Measurements from ENCODE around the gene ERN2.

Gene ERN2

DNA sequence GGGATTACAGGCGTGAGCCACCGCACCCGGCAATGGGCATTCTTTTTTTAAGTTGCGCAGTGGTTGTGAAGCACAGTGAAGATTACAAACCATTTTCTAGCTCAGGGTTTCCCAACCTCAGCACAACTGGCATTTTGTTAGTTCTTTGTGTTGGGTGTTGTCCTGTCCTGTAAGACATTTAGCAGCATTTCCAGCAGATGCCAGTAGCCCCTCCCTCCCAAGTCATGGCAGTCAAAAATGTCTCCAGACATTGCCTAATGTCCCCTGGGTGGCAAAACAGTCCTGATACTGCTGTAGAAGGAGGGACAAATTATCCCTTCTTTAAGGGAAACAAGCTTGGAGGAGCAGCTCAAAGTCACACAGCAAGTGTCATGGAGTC, 18.8 kb downstream of the ERN2 start:
- no peak for TF ChIP-seq CTCF (conservative IDR thresholded peaks at IDR 0.05; ENCODE audit: low read depth, low read length)
- H3K4me3 ChIP-seq (ENCODE audit: low read depth, low read length) = no peak overlapping the region
- DNase-seq (ENCODE audit: low read depth) = no peak

DNA sequence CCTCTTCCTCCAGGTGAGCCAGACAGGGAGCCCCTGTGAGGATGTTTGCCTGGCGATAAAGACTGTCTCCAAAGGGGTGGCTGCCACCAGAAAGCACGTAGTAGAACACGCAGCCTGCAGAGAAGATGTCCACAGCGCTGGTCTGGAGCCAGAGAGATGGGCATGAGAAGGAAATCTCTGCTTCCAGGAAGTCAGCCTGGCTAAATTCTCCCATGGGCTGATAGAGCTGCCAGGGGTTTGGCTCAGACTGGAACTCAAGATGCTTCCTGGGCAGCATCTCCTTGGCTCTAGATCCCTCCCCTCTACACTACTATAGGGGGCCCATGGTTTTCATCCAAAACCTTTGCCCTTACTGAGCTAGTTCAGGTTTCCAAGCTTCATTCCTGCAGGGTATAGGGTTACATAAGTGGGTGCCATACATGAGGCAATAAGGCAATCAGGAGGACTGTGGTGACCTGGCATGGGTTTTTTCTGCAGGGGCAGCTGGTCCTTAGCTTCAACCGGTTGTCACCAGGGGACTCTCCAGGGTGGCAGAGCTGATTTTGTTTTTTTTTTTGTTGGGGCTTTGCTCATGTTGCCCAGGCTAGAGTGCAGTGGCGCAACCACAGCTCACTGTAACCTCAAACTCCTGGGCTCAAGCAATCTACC, 20.7 kb downstream of the ERN2 start:
- no peak overlapping the region for H3K4me3 ChIP-seq (ENCODE audit: low read depth, low read length)
- TF ChIP-seq CTCF (conservative IDR thresholded peaks at IDR 0.05; ENCODE audit: low read depth, low read length) = no peak
- DNase-seq (ENCODE audit: low read depth) = no peak

- peak; percentile 35 for DNase-seq (ENCODE audit: low read depth)
- TF ChIP-seq CTCF (conservative IDR thresholded peaks at IDR 0.05; ENCODE audit: low read depth, low read length) = no peak
- no peak overlapping the region for H3K4me3 ChIP-seq (ENCODE audit: low read depth, low read length)
Measured at GRCh38 chr16:23691483-23692189, 21.4 kb downstream of the ERN2 start.

- no peak overlapping the region for H3K4me3 ChIP-seq (ENCODE audit: low read depth, low read length)
- DNase-seq (ENCODE audit: low read depth) = no peak
- no peak for TF ChIP-seq CTCF (conservative IDR thresholded peaks at IDR 0.05; ENCODE audit: low read depth, low read length)
Measured at GRCh38 chr16:23690771-23691482, 22.1 kb downstream of the ERN2 start.

DNA sequence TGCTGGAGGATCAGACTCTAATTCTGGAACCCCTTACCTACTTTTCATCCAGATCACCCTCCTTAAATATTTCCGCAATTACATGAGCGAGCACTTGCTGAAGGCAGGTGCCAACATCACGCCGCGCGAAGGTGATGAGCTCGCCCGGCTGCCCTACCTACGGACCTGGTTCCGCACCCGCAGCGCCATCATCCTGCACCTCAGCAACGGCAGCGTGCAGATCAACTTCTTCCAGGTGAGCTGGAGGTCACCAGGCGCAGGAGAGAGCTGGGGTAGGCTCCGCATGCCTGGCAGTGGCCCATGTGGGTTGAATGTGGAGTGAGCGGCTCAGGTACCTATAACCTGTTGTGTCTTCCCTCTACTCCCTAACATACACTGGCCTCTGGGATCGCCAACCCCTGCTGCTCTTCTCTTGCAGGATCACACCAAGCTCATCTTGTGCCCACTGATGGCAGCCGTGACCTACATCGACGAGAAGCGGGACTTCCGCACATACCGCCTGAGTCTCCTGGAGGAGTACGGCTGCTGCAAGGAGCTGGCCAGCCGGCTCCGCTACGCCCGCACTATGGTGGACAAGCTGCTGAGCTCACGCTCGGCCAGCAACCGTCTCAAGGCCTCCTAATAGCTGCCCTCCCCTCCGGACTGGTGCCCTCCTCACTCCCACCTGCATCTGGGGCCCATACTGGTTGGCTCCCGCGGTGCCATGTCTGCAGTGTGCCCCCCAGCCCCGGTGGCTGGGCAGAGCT, 23.4 kb downstream of the ERN2 start:
- DNase-seq (ENCODE audit: low read depth) = no peak
- TF ChIP-seq CTCF (conservative IDR thresholded peaks at IDR 0.05; ENCODE audit: low read depth, low read length) = no peak
- H3K4me3 ChIP-seq (ENCODE audit: low read depth, low read length) = no peak overlapping the region

GRCh38 chr16:23687034-23687808, 25.8 kb downstream of the ERN2 start:
- no peak overlapping the region for H3K4me3 ChIP-seq (ENCODE audit: low read depth, low read length)
- DNase-seq (ENCODE audit: low read depth) = no peak
- TF ChIP-seq CTCF (conservative IDR thresholded peaks at IDR 0.05; ENCODE audit: low read depth, low read length) = no peak

Data from choroid plexus epithelial cell (primary cell).